Esophagus muscularis mucosa (tissue), 4 donors: ENCODE measurements around the gene RAB37.

Source experiments
- EP300 ChIP-seq: sonication (generic); formaldehyde crosslinking; IDR thresholded peaks from one replicate; pipeline ENCODE4 v1.6.1; 2017; ENCODE audit warnings: antibody characterized with exemption
- POLR2A ChIP-seq: fragments of 450-650 bp; IDR thresholded peaks from one replicate; pipeline ENCODE4 v1.6.1; 2017; ENCODE audit warnings: antibody characterized with exemption, moderate library complexity, mild to moderate bottlenecking, low read depth
- POLR2AphosphoS5 ChIP-seq, 2 donors: sonication (generic); formaldehyde crosslinking; IDR thresholded peaks; one replicate each; pipeline ENCODE4 v1.6.1; 2017; ENCODE audit warnings: antibody characterized with exemption in 2 of 2
- TF ChIP-seq, protein P1 (sequence below), 3 experiments: fragments of 200-600 bp in 2 of 3; fragments of 450-650 bp in 1 of 3; sonication (generic) in 2 of 3; IDR thresholded peaks; one replicate each; pipeline ENCODE4 v1.5.1; 2017 to 2019; ENCODE audit warnings: antibody characterized with exemption in 3 of 3, mild to moderate bottlenecking in 2 of 3, moderate library complexity in 1 of 3

DNA sequence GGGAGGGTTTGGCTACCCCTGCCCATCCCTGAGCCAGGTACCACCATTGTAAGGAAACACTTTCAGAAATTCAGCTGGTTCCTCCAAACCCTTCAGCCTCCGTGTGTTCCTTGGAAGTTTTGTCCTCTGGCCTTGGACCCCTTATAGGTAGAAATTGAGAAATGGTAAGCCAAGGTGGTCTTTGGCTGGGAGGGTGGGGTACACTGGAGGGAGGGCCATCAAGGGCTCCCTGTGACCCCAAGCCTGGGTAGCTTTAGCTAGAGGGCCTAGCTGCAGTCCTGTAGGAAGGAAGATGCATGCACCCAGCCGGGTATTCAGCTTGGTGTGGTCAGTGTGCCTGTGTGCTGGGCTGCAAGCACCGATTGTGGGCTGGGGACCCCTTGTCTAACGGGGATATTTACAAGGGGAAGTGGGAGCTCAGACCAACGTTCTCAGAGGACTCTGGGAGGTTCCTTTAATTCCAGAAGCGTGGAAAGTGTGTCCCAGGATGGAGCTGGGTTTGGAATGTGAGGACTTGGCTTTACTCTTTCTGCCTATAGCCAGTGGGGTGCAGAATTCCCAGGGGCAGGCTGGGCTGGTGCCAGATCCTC is 32.3 kb downstream of the RAB37 start:
- TF ChIP-seq, protein P1, sequence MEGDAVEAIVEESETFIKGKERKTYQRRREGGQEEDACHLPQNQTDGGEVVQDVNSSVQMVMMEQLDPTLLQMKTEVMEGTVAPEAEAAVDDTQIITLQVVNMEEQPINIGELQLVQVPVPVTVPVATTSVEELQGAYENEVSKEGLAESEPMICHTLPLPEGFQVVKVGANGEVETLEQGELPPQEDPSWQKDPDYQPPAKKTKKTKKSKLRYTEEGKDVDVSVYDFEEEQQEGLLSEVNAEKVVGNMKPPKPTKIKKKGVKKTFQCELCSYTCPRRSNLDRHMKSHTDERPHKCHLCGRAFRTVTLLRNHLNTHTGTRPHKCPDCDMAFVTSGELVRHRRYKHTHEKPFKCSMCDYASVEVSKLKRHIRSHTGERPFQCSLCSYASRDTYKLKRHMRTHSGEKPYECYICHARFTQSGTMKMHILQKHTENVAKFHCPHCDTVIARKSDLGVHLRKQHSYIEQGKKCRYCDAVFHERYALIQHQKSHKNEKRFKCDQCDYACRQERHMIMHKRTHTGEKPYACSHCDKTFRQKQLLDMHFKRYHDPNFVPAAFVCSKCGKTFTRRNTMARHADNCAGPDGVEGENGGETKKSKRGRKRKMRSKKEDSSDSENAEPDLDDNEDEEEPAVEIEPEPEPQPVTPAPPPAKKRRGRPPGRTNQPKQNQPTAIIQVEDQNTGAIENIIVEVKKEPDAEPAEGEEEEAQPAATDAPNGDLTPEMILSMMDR (IDR thresholded peaks at IDR 0.05): no peak
- TF ChIP-seq EP300 (no peak), POLR2A (no peak), POLR2AphosphoS5 (IDR thresholded peaks at IDR 0.05) (no peak)
